Measurements from ENCODE around the gene KRT20.

DNA sequence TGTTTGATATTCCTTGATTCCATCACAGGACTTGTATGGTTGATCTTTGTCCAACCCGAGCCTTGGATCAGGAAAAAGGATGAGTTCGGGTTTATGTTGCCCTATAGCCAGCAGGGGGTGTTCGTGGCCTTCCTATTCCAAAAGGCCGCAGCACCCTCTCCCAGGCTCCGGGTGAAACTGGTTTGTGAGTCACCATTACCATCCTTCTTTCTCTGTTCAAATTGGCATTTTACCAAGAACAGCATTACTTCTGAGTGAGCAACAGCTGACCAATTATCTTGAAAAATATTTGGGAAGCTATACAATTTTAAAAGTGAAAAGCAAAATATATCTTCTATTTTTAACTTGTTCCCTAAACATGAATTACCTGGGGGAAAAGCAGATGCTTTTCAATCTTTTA is 24.3 kb upstream of the KRT20 start:
- TF ChIP-seq POLR2AphosphoS5 (IDR thresholded peaks at IDR 0.05) = peak in 1 of 3 donors; percentile 70
- no peak for TF ChIP-seq POLR2A (IDR thresholded peaks at IDR 0.05)
- TF ChIP-seq, protein P1, sequence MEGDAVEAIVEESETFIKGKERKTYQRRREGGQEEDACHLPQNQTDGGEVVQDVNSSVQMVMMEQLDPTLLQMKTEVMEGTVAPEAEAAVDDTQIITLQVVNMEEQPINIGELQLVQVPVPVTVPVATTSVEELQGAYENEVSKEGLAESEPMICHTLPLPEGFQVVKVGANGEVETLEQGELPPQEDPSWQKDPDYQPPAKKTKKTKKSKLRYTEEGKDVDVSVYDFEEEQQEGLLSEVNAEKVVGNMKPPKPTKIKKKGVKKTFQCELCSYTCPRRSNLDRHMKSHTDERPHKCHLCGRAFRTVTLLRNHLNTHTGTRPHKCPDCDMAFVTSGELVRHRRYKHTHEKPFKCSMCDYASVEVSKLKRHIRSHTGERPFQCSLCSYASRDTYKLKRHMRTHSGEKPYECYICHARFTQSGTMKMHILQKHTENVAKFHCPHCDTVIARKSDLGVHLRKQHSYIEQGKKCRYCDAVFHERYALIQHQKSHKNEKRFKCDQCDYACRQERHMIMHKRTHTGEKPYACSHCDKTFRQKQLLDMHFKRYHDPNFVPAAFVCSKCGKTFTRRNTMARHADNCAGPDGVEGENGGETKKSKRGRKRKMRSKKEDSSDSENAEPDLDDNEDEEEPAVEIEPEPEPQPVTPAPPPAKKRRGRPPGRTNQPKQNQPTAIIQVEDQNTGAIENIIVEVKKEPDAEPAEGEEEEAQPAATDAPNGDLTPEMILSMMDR (IDR thresholded peaks at IDR 0.05) = peak in 5 of 7 experiments; percentile 44 to 86 (median 72)
- no peak for TF ChIP-seq EP300 (IDR thresholded peaks at IDR 0.05)

Measured in stomach (tissue), 4 donors.